D721Med (cell line): ENCODE measurements around the gene MCRIP2.

ENCODE experiments used
- DNase-seq: peaks from one replicate; pipeline ENCODE4 v3.0.0; 2011; ENCODE audit warnings: low spot score; ENCODE audit not compliant: insufficient read length
- FAIRE-seq: peaks from 2 replicates; lab custom pipeline; 2011; peaks lifted over from hg19 to GRCh38; lab: Jason Lieb, UNC
- TF ChIP-seq, protein P1 (sequence below): IDR thresholded peaks from 2 replicates; pipeline ENCODE4 v1.5.1; 2012; ENCODE audit warnings: mild to moderate bottlenecking, control low read depth; ENCODE audit not compliant: insufficient read depth; ENCODE audit errors: missing control alignments

MCRIP2 gene

DNA sequence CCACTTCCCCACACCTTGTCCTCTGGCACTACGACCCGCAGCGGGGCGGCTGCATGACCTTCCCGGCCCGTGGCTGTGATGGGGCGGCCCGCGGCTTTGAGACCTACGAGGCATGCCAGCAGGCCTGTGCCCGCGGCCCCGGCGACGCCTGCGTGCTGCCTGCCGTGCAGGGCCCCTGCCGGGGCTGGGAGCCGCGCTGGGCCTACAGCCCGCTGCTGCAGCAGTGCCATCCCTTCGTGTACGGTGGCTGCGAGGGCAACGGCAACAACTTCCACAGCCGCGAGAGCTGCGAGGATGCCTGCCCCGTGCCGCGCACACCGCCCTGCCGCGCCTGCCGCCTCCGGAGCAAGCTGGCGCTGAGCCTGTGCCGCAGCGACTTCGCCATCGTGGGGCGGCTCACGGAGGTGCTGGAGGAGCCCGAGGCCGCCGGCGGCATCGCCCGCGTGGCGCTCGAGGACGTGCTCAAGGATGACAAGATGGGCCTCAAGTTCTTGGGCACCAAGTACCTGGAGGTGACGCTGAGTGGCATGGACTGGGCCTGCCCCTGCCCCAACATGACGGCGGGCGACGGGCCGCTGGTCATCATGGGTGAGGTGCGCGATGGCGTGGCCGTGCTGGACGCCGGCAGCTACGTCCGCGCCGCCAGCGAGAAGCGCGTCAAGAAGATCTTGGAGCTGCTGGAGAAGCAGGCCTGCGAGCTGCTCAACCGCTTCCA is 8.1 kb upstream of the MCRIP2 start:
- no peak for FAIRE-seq
- TF ChIP-seq, protein P1, sequence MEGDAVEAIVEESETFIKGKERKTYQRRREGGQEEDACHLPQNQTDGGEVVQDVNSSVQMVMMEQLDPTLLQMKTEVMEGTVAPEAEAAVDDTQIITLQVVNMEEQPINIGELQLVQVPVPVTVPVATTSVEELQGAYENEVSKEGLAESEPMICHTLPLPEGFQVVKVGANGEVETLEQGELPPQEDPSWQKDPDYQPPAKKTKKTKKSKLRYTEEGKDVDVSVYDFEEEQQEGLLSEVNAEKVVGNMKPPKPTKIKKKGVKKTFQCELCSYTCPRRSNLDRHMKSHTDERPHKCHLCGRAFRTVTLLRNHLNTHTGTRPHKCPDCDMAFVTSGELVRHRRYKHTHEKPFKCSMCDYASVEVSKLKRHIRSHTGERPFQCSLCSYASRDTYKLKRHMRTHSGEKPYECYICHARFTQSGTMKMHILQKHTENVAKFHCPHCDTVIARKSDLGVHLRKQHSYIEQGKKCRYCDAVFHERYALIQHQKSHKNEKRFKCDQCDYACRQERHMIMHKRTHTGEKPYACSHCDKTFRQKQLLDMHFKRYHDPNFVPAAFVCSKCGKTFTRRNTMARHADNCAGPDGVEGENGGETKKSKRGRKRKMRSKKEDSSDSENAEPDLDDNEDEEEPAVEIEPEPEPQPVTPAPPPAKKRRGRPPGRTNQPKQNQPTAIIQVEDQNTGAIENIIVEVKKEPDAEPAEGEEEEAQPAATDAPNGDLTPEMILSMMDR, result no peak
- no peak for DNase-seq

DNA sequence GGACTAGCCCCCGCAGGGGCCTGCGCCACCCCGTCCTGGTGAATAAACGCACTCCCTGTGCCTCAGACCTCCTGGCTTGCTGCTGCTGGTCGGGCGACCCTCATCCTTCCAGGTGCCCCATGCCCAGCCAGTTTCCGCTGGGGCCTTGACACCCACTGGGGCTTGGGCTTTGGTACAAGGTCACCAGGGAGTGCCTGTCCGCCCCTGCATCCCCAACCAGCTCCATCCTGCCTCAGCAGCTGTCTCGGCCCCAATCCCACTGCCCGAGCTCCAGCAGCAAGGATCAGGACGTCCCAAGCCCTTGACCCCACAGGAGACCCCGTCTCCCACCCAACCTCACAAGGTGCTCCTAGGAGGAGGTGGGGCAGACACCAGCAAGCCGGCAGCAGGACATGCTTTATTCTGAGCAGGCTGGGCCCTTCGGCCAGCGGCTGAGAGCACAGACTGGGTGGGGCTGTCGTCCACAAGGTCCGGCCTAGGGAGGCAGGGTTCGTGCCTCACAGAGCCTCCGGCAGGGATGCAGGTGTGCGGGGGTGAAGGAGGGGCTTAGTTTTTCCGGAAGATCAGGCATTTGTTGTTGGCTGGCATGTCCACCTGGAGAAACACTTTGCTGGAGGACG is 7.5 kb upstream of the MCRIP2 start:
- FAIRE-seq (no peak), DNase-seq (no peak)
- TF ChIP-seq, protein P1, result no peak

DNA sequence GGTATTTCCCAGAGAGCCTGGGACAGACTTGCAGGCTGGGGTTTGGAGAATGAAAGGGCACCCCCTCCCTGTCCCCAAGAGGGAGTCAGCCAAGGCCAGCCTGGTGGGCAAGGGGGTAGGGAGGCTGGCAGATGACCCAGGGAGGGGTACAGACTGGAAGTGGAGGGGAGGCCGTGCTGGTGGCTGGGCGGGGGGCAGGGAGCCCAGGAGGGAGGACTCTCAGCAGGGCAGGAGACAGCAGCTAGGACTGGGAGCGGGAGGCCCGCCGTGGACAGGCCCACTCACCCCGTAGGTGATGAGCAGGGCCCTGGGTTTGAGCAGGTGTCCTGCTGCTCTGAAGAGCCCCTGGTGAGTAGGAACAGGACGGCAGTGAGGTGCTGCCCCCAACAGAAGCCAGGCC is 6.6 kb upstream of the MCRIP2 start:
- DNase-seq (no peak), FAIRE-seq (no peak)
- TF ChIP-seq, protein P1, result no peak

DNA sequence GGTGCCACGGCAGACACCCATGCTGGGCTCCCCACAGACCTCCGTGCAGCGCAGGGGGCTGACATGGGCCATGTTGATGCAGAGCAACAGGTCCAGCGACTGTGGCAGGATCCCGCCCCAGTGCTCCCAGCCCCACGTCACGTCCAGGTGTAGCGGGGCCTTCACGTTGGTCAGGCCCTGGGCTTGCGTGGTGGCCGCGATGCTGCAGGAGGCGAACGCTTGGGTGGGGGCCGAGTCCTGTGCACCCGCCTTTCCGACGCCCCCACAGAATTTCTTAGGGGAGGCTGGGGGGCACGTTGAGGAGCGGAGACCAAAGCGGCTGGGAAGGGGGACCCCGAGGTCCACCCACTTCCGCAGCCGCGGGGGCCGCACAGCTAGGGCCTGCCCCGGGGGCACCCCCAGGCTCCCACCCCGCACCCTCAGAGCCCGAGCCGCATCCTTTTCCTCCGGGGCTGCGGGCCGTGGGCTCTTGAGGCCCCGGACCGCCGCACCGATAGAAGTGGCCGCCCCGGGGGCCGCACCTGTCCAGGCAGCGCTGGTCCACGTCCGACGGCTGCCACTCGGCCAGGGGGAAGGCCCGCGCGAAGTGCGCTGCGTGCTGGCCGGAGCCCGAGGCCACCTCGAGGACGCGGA is 5.9 kb upstream of the MCRIP2 start:
- DNase-seq (no peak), FAIRE-seq (no peak)
- TF ChIP-seq, protein P1, result no peak

DNA sequence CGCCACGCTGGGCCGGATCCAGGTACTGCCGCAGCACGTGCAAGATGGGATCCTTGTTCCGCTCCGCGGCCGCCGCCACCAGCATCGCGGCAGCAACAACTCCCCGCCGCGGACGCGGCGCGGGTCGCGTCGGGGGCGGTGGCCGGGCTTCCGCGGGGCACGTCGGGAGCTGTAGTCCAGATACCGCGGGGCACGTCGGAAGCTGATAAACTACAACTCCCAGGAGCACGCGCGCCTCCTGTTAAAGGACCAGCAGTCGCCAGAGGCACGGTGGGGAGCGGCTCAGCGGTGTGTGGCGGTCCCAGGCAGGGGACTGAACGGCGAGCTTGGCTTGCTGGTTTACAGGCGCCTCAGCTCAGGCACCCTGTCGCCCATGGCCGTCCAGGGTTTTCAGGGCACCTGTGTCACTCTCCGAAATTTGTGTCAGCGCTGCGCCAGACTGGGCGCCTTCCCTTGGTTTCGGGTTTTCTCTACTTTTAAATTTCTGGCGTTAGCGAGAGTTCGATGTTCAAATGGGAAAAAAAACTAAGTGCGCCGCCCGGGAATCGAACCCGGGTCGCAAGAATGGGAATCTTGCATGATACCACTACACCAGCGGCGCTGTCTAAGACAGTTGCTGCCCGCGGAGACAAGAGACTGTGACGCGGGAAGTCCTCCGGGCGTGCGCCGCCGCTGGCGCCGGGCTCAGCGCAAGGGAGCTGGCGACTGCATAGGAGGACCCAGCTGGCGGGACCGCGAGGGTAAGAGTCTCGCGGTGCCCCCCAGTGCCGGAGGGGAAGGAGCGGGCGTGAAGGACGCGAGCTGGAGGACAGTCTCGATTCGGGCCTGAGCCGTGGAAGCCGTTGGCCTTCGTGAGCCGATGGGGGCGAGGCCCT is 5.2 kb upstream of the MCRIP2 start, which contains the start of gene METTL26:
TSS of gene METTL26 (minus strand) at position 100 of the 875 bp plus-strand sequence. CDS start at position 85, 15 bp downstream.
- FAIRE-seq, result no peak
- DNase-seq, result peak; percentile 98
- TF ChIP-seq, protein P1, result no peak

DNA sequence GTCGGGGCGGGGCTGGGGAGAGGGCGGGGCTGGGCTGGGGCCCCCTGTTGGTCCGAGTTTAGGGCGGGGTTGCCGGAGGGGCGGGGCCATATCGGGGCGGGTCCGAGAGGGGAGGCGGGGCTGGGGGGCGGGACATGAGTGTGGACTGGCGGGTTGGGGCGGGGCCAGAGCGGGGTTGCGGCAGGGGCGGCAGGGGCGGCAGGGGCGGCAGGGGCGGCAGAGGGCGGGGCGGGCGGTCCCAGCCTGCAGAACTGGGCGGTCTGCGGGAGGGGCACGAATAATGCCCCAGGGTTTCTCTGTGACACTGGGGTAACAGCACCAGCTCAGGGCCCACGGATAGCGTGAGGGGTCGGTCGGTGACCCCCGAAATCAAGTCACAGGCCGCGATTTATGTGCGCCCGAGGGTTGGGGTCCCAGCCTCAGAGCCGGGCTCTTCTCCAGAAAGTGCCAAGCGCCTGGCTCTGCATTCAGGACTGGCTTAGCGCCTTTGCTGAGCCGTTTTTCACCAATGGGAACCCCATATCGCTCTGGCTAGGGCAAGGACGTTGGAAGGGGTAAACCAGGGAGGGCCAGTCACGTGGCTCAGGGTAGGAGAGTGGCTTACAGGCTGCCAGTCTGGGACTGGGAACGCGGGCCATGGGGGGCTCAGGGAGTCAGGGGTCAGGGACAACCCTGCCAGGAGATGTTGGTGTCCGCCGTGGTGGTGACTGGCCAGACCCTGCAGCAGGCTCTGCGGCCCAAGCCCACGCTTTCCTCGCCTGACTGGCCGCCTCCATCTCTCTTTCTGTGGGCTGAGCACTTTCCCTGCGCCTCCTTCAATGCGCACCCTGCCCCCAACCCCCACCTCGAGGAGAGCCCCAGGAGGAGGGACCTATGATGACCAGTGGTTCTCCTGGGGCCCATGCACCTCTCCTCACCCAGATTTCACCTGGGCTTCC is 4.3 kb upstream of the MCRIP2 start:
- TF ChIP-seq, protein P1, result no peak
- FAIRE-seq (no peak), DNase-seq (peak; percentile 99)
